GM19397 (cell line): ENCODE data around the gene TAS2R13.

Source experiments
- ATAC-seq: cut with Tn5 transposase; IDR thresholded peaks from one replicate; pipeline ENCODE4 v1.9.1; 2021; ENCODE audit warnings: mild to moderate bottlenecking, moderate library complexity; ENCODE audit not compliant: unreplicated experiment

The TAS2R13 gene, protein sequence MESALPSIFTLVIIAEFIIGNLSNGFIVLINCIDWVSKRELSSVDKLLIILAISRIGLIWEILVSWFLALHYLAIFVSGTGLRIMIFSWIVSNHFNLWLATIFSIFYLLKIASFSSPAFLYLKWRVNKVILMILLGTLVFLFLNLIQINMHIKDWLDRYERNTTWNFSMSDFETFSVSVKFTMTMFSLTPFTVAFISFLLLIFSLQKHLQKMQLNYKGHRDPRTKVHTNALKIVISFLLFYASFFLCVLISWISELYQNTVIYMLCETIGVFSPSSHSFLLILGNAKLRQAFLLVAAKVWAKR

GRCh38 chr12:10909462-10909861, at the start of gene TAS2R13:
Gene TAS2R13 (minus strand): TSS chr12:10909562. CDS start chr12:10909298, 264 bp downstream.
- no peak for ATAC-seq

DNA sequence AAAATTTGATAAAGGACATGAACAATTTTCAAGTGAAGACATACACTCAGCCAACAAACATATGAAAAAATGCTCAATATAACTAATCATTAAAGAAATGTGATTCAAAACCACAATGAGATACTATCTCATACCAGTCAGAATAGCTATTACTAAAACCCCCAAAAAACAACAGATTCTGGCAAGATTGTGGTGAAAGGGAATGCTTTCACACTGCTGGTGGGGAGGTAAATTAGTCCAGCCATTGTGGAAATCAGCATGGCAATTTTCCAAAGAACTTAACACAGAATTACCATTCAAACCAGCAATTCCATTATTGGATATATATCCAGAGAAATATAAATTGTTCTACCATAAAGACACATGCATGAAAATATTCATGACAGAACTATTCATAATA, 48.4 kb upstream of the TAS2R13 start:
- no peak for ATAC-seq

GRCh38 chr12:10956085-10956484, 46.7 kb upstream of the TAS2R13 start:
- ATAC-seq: no peak

DNA sequence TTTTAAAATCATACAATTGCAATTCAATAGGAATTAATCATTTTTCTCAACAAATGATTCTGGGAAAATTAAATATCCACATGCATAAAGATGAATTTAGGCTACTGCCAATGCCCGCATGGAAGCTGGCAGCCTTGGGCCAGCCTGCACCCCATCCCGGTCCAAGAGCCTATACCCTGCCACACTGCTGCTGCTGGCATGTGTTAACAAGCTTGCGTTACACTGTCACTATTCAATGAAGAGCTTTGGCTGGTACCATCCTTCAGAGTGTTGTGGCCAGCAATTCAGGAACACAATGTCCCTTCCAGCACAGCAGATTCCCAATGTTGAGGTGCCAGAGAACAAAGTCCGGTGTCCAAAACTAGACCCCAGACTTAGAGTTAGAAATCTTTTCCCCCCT, 43.3 kb upstream of the TAS2R13 start:
- ATAC-seq: no peak

GRCh38 chr12:10943167-10943566, 33.8 kb upstream of the TAS2R13 start:
- ATAC-seq: no peak

DNA sequence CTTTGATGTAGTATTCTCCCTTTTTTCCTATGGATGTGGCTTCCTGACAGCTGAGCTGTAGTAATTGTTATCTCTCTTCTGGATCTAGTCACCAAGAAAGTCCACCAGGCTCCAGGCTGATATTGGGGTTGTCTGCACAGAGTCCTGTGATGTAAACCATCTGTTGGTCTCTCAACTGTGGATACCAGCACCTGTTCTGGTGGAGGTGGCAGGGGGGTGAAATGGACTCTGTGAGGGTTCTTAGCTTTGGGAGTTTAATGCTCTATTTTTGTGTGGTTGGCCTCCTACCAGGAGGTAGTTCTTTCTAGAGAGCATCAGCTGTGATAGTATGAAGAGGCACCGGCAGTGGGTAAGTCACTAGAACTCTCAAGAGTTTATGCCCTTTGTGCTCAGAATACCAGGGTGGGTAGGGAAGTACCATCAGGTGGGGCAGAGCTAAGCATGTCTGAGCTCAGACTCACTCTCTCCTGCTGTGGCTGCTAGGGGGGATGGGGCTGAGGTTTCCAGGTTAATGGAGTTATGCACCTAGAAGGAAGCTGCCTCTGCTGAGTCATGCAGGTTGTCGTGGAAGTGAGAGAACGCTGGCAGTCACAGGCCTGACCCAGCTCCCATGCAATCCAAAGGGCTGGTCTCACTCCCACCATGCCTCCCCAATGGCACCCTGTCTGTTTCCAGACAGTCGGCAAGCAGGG, 32.7 kb upstream of the TAS2R13 start:
- no peak for ATAC-seq

DNA sequence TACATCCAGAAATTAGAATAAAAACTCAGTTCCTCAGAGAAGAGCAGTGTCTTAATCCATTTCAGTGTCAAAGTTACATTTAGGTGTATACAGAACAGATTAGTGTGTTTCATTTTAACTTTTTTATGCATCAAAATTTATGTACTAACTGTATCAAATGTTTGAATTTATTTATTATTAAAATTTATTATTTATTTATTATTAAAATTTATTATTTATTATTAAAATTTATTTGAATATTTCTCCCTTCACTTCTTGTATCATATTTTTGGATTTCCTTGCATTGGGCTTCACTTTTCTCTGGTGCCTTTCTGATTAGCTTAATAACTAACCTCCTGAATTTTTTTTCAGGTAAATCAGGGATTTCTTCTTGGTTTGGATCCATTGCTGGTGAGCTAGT, 32.0 kb upstream of the TAS2R13 start:
- ATAC-seq: no peak

DNA sequence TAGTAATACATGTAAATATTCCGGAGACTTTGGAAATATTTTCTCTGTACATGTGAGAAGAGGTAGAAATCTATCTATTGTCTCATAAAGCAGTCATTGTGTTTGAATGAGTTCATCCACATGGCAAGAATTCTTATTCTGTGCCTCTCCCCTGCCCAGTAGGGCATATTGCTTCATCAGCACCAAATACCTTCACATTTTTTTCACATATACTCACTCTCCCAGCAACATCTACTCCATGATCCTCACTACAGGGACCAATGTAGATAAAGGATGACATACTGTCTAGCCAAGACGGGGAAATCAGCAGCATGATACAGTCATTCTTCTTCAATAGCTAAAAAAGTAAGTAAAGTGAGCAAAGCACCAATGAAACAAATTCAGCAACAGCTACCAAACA, 31.0 kb upstream of the TAS2R13 start:
- ATAC-seq: no peak

DNA sequence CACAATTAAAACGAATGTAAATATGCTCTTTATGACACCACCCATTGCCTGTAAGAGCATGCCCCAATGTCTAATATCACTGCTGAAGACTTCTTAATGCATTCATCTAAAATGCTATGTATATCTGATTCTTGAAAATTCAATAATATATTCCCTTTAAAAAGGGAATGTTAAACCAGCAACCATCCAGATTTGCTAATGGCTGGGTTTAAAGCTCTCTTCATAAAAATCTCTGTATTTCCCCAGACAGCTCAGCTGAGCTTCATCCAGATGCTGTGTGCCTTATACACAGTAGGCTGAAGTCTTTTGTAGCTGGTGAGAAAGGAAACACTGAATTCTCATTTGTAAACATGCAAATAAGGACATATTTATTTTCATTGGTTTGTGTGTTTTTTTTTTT, 29.8 kb upstream of the TAS2R13 start, which contains the start of gene TAS2R14:
Gene TAS2R14 (minus strand): TSS at position 101 of the 400 bp plus-strand sequence. CDS start 56 bp downstream, at position 45.
- ATAC-seq: no peak

- no peak for ATAC-seq
Observed at GRCh38 chr12:10936506-10936905, 27.1 kb upstream of the TAS2R13 start.

GRCh38 chr12:10928746-10929286, 19.5 kb upstream of the TAS2R13 start, which contains the start of gene PRH2:
Gene PRH2 (plus strand): TSS chr12:10929236. CDS start chr12:10929274, 38 bp downstream.
- ATAC-seq: no peak

DNA sequence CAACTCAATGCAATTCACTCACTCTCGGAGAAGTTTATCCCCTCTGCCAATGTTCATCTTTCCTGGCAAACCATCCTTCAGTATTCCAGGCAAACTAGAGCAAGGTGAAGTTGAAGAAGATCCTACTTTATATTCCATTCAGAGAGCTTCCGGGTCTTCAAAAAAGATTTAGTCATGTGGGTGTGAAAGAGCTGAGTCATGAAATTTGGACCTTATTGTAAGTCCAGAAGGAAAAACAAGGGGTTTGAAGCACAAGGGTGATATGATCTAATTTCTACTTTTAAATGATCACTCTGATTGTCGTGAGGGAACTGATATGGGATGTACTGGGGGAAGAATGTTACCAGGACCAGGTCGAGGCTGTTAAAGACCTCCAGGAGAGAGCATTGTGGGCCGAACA, 16.9 kb upstream of the TAS2R13 start:
- no peak for ATAC-seq

DNA sequence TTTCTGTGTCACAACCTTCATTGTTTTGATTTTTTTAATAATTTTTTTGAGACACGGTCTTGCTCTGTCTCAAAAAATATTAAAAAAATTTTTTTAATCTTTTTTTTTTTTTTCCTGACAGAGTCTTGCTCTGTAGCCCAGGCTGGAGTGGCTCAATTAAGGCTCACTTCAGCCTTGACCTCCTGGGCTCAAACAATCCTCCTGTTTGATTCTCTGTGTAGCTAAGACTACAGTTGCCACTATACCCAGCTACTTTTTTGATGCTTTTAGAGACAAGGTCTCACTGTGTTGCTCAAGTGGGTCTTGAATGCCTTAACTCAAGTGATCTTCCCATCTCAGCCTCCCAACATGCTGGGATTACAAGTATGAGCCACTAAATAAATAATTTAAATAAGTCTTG, 10.4 kb upstream of the TAS2R13 start:
- no peak for ATAC-seq

GRCh38 chr12:10910380-10910779, 1.0 kb upstream of the TAS2R13 start:
- no peak for ATAC-seq

GRCh38 chr12:10904686-10905085, 4.7 kb downstream of the TAS2R13 start:
- ATAC-seq: no peak

- ATAC-seq: no peak
Observed at GRCh38 chr12:10901427-10901826, 7.9 kb downstream of the TAS2R13 start.

DNA sequence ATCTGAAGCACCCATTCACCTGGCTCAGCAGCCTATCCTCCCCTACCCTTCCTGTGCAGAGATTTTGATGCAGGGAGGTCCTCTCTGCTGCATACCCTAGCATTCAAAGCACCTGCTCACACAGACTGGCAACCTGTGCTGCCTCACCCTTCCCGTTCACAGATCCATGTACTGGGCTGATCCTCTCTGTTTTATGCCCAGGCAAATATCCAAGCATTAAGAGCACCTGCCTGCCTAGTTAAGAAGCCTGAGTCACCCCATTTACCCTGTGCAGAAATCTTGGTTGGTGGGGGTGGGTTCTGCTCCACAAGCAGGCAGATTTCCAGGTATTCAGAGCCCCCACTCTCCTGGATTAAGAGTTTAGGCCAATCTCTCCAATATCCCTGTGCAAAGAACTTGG, 8.4 kb downstream of the TAS2R13 start:
- no peak for ATAC-seq

DNA sequence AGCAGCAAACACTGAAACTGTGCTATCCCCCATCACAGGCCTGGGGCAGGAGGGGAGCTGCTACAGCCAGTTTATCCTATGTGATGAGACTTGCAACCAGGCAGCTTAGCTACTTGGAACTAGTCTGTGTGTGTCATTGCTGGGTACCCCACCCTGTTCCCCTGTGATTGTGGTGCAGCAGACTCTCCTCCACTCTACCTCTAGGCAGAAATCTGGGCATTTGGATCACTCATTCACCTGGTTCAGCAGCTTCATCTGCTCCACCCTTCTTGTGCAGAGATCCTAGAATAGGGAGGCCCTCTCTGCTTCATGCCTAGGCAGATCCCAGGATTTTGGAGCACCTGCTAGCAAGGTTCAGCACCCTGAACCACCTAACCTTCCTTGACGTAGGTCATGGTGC, 8.8 kb downstream of the TAS2R13 start:
- no peak for ATAC-seq

DNA sequence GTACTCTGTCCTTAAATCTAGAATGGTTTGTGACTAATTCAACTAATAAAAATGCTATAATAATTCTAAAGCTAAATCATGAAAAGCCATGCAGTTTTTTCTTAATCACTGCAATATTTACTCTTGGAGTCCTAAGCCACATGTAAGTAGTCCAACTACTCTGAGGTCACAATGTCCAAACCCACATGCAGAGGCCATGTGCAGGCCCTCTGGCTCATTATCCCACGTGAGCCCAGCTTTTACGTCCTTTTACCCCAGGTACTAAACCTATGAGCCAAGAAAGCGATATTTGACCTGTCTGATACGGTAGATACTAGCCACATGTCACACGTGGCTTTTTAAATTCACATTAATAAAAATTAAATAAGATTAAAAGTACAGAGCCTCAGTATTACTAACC, 12.5 kb downstream of the TAS2R13 start:
- no peak for ATAC-seq

DNA sequence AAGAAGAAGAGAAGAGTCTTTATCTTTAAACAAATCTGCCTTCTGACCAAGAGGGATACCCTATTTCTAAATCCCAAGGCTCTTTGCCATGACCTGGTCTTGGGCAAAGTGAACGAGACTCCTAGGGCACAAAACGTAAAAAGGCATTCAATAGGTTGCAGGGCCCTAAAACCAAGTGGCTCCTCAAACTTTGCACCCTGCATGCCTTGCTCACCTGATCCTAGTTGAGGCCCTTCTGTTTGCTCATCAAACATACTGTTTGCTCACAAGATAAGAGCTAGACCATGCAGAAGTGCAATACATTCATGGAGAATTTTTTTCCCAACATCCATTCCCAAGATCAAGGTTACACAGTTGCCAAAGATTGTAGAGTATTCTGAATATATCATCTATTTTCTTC, 17.4 kb downstream of the TAS2R13 start:
- no peak for ATAC-seq

GRCh38 chr12:10889226-10889625, 20.1 kb downstream of the TAS2R13 start:
- no peak for ATAC-seq

DNA sequence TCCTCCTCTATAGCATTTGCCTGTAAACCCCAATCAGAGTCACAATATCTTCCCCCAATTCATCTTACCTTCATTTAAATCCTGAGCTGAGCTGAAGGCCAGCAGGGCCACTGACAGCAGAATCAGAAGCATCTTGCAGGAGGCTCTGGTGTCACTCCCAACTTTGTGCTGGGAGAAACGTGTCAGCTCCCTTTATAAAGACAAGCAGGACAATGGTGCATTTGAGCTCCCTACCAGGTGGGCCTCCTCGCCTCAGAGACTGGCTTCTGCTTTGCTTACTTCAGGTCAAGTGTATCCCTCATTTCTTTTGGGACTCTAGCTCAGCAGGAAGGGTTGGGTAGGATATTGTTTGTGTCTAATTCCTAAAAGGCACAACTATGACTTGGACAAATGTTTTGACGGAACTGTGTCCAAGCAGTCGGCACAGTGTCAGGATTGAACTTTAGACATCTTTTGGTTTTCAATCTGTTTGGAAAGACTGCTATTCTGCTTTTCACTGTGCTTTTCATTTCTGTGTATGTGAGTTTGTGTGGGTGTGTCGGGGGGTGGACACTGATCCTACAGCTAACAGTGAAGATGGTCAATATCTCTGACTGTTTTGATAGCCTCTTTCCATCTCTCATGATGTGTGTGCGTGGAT, 25.2 kb downstream of the TAS2R13 start, which contains the start of gene PRH1:
Gene PRH1 (minus strand): TSS at position 170 of the 640 bp plus-strand sequence. CDS start 38 bp downstream, at position 132.
- ATAC-seq: no peak
